Stimulated activated CD4-positive, alpha-beta T cell treated with anti-CD3 and anti-CD28 coated beads, Interleukin-1b, Interleukin-23, amount 100 ng/mL, for 4 hours (primary cell): ENCODE measurements around the gene PCDHA3.
"Not testable (repeated sequence)": the region's sequence is repeated elsewhere in the genome, so short reads cannot be mapped to it uniquely, and the experiment has no call there.

Source experiments
- DNase-seq, 2 donors: peaks; one replicate each; pipeline ENCODE4 v3.0.0-alpha.2; 2020; ENCODE audit warnings: low read depth in 2 of 2

PCDHA3 gene

DNA sequence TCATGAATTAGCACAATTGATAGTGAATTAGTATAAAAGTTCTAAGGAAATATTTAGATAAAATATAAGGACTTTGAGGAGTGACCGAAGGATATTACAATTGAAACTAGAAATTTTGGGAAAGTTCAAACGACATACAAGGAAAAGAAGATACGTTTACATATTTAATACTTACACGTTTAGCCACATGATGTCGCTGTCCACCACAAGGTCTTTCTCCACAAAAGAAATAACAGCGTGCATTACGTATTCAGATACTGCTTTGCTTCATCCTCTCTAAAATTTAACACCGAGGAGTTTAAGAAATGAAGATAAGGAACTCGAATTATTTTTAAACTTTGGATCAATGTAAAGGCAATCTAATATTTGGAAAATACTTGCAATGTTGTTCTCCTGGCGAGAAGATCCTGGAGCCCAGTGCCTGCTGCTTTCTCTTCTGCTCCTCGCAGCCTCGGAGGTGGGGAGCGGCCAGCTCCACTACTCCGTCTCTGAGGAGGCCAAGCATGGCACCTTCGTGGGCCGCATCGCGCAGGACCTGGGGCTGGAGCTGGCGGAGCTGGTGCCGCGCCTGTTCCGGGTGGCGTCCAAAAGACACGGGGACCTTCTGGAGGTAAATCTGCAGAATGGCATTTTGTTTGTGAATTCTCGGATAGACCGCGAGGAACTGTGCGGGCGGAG is at the start of gene PCDHA3:
Gene PCDHA3 (plus strand): TSS at position 242 of the 678 bp plus-strand sequence.
- no peak for DNase-seq

- DNase-seq, result no peak
Measured at GRCh38 chr5:140753561-140753960, 47.3 kb upstream of the PCDHA3 start.

GRCh38 chr5:140764177-140764973 is 36.5 kb upstream of the PCDHA3 start:
- DNase-seq, result no peak

DNA sequence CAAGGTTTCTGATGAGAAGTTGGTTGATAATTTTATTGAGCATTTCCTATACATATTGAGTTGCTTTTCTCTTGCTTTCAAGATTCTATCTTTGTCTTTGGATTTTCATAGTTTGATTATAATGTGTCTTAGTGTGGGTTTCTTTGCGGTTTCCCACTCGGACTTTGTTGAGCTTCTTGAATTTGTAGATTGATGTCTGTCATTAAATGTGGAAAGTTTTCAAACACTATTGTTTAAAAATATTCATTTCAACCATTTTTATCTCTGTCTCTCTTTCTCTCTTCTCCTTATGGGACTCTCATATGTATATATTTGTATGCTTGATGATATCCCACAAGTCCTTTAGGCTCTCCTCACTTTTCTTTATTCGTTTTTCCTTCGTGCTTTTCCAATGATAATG is 33.4 kb upstream of the PCDHA3 start:
- DNase-seq, result no peak

- no peak for DNase-seq
Measured at GRCh38 chr5:140780512-140780911, 20.3 kb upstream of the PCDHA3 start.

DNA sequence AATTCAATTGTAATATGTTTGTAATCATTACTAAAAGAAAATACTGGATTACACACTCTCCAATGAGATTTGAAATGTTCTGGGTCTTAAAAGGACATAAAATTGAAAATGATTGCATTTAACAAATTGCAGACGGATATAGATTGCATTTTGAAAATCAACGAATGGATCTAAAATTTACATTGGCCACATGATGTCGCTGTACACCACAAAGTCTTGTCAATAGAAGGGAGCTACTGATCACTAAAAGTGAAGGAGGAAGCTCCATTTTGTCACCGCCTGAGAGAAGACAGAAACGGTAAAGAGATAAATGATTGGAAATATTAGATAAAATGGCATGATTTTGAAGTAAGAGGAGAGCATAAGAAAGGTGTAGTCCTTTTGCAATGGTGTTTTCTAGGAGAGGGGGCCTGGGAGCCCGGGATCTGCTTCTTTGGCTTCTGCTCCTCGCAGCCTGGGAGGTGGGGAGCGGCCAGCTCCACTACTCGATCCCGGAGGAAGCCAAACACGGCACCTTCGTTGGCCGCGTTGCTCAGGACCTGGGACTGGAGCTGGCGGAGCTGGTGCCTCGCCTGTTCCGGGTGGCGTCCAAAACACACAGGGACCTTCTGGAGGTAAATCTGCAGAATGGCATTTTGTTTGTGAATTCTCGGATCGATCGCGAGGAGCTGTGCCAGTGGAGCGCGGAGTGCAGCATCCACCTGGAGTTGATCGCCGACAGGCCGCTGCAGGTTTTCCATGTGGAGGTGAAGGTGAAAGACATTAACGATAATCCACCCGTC is 14.8 kb upstream of the PCDHA3 start, which contains the start of gene PCDHA1:
Gene PCDHA1 (plus strand): TSS at position 236 of the 782 bp plus-strand sequence.
- no peak for DNase-seq

- not testable (repeated sequence) for DNase-seq
Measured at GRCh38 chr5:140787422-140787821, 13.4 kb upstream of the PCDHA3 start.

- DNase-seq, result not testable (repeated sequence)
Measured at GRCh38 chr5:140787849-140788504, 12.9 kb upstream of the PCDHA3 start.

DNA sequence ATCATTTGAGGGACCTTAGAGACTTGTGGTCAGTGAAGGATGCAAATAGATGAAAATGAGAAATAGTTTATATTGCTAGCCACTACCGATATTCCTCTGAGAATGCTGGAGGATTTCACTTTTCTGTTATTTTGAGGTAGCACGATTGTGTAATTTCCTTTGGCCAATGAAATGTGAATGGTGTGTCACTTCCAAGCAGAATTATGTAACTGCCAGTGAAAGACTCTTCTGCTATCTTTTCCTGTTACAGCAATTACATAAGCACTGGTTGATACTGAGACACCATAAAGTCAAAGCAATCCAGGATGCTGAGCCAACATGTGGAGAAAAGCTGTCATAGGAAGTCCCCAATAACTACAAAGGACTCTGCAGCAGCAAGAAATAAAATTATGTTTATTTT is 9.8 kb upstream of the PCDHA3 start:
- DNase-seq, result no peak

DNA sequence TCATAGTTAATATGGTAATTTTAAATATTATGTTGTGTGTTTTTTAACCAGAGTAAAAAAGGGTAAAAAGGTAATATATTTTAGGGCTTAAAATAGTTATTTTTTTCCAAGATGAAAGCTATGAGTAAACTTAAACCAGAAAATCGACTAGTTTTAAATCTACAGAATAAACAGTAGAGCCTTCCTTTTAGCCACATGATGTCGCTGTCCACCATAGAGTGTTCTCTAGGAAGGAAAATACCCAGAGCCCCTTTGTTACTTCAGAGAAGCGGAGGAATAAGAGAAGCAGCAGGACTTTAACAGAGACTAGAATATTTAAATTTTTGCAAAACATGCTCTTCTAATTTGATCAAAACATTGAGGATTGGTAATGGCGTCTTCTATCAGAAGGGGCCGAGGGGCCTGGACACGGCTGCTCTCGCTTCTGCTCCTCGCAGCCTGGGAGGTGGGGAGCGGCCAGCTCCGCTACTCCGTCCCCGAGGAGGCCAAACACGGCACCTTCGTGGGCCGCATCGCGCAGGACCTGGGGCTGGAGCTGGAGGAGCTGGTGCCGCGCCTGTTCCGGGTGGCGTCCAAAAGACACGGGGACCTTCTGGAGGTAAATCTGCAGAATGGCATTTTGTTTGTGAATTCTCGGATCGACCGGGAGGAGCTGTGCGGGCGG is 6.1 kb upstream of the PCDHA3 start, which contains the start of gene PCDHA2:
Gene PCDHA2 (plus strand): TSS at position 258 of the 664 bp plus-strand sequence.
- no peak for DNase-seq

DNA sequence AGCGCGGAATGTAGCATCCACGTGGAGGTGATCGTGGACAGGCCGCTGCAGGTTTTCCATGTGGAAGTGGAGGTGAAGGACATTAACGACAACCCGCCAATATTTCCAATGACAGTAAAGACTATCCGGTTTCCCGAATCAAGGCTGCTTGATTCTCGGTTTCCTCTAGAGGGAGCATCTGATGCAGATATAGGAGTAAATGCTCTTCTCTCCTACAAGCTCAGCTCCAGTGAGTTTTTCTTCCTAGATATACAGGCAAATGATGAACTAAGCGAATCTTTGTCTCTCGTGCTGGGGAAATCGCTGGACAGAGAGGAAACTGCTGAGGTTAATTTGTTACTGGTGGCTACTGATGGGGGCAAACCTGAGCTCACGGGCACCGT is 5.6 kb upstream of the PCDHA3 start:
- no peak for DNase-seq

DNA sequence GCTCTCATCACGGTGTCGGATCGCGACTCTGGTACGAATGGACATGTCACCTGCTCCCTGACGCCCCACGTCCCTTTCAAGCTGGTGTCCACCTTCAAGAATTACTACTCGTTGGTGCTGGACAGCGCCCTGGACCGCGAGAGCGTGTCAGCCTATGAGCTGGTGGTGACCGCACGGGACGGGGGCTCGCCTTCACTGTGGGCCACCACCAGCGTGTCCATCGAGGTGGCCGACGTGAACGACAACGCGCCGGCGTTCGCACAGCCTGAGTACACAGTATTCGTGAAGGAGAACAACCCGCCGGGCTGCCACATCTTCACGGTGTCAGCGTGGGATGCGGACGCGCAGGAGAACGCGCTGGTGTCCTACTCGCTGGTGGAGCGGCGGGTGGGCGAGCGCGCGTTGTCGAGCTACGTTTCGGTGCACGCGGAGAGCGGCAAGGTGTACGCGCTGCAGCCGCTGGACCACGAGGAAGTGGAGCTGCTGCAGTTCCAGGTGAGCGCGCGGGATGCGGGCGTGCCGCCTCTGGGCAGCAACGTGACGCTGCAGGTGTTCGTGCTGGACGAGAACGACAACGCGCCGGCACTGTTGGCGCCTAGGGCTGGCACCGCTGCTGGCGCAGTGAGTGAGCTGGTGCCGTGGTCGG is 4.7 kb upstream of the PCDHA3 start:
- DNase-seq, result not testable (repeated sequence)

GRCh38 chr5:140796718-140797095 is 4.2 kb upstream of the PCDHA3 start:
- DNase-seq, result no peak

DNA sequence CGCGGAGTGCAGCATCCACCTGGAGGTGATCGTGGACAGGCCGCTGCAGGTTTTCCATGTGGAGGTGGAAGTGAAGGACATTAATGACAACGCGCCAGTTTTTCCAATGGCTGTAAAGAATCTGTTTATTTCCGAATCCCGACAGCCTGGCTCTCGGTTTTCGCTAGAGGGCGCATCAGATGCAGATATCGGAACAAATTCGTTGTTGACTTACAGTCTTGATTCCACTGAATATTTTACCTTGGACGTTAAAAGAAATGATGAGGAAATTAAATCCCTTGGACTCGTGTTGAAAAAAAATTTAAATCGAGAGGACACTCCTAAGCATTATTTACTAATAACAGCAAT is 611 bp downstream of the PCDHA3 start:
- DNase-seq, result no peak

- DNase-seq, result not testable (repeated sequence)
Measured at GRCh38 chr5:140802381-140802780, 1.5 kb downstream of the PCDHA3 start.

DNA sequence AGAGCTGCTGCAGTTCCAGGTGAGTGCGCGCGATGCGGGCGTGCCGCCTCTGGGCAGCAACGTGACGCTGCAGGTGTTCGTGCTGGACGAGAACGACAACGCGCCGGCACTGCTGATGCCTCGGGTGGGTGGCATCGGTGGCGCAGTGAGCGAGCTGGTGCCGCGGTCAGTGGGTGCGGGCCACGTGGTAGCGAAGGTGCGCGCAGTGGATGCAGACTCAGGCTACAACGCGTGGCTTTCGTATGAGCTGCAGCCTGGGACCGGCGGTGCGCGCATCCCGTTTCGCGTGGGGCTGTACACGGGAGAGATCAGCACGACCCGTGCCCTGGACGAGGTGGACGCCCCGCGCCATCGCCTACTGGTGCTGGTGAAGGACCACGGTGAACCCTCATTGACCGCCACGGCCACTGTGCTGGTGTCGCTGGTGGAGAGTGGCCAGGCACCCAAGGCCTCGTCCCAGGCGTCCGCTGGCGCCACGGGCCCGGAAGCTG is 2.0 kb downstream of the PCDHA3 start:
- DNase-seq, result no peak

GRCh38 chr5:140806834-140807775 is 6.2 kb downstream of the PCDHA3 start, which contains the start of gene PCDHA4:
Gene PCDHA4 (plus strand): TSS chr5:140807068.
- DNase-seq, result no peak

DNA sequence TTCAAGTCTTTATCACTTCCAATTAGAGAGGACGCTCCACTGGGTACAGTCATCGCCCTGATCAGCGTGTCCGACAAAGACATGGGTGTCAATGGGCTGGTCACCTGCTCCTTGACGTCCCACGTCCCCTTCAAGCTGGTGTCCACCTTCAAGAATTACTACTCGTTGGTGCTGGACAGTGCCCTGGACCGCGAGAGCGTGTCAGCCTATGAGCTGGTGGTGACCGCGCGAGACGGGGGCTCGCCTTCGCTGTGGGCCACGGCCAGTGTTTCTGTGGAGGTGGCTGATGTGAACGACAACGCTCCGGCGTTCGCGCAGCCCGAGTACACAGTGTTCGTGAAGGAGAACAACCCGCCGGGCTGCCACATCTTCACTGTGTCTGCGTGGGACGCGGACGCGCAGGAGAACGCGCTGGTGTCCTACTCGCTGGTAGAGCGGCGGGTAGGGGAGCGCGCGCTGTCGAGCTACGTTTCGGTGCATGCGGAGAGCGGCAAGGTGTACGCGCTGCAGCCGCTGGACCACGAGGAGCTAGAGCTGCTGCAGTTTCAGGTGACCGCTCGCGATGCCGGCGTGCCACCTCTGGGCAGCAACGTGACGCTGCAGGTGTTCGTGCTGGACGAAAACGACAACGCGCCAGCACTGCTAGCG is 7.5 kb downstream of the PCDHA3 start:
- DNase-seq, result not testable (repeated sequence)

- no peak for DNase-seq
Measured at GRCh38 chr5:140808889-140809291, 8.0 kb downstream of the PCDHA3 start.
